ENCODE measurements around the gene NXN.
A peak's percentile ranks its signal among the peaks of the same experiment; 100 is the strongest.

NXN gene

DNA sequence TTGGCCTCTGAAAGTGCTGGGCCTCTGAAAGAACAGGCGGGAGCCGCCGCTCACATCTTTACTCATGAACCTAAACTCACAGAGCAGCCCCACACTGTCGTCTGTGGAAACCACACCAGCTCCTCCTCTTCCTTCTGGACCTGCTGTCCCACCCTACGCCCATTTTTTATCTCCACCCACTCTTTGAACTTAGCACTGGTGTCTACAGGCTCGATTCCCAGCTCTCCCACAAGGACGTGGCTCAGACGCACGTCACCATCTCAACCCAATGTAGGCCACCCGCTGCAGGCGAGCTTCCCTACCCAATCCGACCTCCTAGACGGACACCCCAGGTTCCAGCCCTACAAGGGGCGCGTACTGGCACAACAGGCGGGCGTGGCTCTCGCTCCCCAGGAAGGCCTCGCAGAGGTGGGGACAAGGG is 62.2 kb downstream of the NXN start:
- TF ChIP-seq, protein P1, sequence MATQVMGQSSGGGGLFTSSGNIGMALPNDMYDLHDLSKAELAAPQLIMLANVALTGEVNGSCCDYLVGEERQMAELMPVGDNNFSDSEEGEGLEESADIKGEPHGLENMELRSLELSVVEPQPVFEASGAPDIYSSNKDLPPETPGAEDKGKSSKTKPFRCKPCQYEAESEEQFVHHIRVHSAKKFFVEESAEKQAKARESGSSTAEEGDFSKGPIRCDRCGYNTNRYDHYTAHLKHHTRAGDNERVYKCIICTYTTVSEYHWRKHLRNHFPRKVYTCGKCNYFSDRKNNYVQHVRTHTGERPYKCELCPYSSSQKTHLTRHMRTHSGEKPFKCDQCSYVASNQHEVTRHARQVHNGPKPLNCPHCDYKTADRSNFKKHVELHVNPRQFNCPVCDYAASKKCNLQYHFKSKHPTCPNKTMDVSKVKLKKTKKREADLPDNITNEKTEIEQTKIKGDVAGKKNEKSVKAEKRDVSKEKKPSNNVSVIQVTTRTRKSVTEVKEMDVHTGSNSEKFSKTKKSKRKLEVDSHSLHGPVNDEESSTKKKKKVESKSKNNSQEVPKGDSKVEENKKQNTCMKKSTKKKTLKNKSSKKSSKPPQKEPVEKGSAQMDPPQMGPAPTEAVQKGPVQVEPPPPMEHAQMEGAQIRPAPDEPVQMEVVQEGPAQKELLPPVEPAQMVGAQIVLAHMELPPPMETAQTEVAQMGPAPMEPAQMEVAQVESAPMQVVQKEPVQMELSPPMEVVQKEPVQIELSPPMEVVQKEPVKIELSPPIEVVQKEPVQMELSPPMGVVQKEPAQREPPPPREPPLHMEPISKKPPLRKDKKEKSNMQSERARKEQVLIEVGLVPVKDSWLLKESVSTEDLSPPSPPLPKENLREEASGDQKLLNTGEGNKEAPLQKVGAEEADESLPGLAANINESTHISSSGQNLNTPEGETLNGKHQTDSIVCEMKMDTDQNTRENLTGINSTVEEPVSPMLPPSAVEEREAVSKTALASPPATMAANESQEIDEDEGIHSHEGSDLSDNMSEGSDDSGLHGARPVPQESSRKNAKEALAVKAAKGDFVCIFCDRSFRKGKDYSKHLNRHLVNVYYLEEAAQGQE (IDR thresholded peaks at IDR 0.05; ENCODE audit: insufficient replicate concordance, low read depth) = no peak
- TF ChIP-seq POLR2AphosphoS5 (IDR thresholded peaks at IDR 0.05; ENCODE audit: low read depth) (no peak), SPI1 (IDR thresholded peaks at IDR 0.05; ENCODE audit: borderline replicate concordance, low read depth) (no peak), GABPA (IDR thresholded peaks at IDR 0.05; ENCODE audit: low read depth) (no peak)
- TF ChIP-seq, protein P2, sequence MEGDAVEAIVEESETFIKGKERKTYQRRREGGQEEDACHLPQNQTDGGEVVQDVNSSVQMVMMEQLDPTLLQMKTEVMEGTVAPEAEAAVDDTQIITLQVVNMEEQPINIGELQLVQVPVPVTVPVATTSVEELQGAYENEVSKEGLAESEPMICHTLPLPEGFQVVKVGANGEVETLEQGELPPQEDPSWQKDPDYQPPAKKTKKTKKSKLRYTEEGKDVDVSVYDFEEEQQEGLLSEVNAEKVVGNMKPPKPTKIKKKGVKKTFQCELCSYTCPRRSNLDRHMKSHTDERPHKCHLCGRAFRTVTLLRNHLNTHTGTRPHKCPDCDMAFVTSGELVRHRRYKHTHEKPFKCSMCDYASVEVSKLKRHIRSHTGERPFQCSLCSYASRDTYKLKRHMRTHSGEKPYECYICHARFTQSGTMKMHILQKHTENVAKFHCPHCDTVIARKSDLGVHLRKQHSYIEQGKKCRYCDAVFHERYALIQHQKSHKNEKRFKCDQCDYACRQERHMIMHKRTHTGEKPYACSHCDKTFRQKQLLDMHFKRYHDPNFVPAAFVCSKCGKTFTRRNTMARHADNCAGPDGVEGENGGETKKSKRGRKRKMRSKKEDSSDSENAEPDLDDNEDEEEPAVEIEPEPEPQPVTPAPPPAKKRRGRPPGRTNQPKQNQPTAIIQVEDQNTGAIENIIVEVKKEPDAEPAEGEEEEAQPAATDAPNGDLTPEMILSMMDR (IDR thresholded peaks at IDR 0.05; ENCODE audit: insufficient read depth, low read length) = no peak
- Histone ChIP-seq H3K27ac (replicated peaks) (no peak overlapping the region), H3K27me3 (ENCODE audit: insufficient read depth, poor library complexity, severe bottlenecking) (no peaks in the 10 kb centered on the region), H3K4me3 (replicated peaks; ENCODE audit: insufficient read depth, low read length) (no peak overlapping the region)
- no peak for DNase-seq (ENCODE audit: low read depth in 1 of 2, low spot score in 1 of 2)

DNA sequence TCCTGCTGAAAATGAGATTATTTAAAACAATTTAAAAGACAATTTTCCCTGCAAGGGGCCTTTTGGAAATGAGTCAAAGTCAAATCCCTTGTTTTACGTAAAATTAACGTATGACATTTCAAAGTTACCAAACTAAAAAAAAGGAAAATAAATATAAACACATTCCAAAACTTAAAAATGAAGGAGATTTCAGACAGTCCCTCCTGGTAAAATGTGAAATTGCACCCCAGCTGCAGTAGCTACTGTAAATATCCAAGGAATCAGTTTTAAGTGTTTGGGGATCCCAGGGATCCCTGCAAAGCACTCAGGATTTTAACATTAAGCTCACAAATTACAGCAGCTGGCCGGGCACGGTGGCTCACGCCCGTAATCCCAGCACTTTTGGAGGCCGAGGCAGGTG is 63.3 kb downstream of the NXN start:
- TF ChIP-seq, protein P2 (IDR thresholded peaks at IDR 0.05; ENCODE audit: insufficient read depth, low read length) = no peak
- TF ChIP-seq POLR2AphosphoS5 (IDR thresholded peaks at IDR 0.05; ENCODE audit: low read depth) = no peak
- no peak for TF ChIP-seq SPI1 (IDR thresholded peaks at IDR 0.05; ENCODE audit: borderline replicate concordance, low read depth)
- TF ChIP-seq, protein P1 (IDR thresholded peaks at IDR 0.05; ENCODE audit: insufficient replicate concordance, low read depth) = no peak
- no peak for TF ChIP-seq GABPA (IDR thresholded peaks at IDR 0.05; ENCODE audit: low read depth)
- Histone ChIP-seq H3K27me3 (ENCODE audit: insufficient read depth, poor library complexity, severe bottlenecking) (no peaks in the 10 kb centered on the region), H3K27ac (replicated peaks) (peak overlapping the region; percentile 71), H3K4me3 (replicated peaks; ENCODE audit: insufficient read depth, low read length) (no peak overlapping the region)
- DNase-seq (ENCODE audit: low read depth in 1 of 2, low spot score in 1 of 2) = no peak

DNA sequence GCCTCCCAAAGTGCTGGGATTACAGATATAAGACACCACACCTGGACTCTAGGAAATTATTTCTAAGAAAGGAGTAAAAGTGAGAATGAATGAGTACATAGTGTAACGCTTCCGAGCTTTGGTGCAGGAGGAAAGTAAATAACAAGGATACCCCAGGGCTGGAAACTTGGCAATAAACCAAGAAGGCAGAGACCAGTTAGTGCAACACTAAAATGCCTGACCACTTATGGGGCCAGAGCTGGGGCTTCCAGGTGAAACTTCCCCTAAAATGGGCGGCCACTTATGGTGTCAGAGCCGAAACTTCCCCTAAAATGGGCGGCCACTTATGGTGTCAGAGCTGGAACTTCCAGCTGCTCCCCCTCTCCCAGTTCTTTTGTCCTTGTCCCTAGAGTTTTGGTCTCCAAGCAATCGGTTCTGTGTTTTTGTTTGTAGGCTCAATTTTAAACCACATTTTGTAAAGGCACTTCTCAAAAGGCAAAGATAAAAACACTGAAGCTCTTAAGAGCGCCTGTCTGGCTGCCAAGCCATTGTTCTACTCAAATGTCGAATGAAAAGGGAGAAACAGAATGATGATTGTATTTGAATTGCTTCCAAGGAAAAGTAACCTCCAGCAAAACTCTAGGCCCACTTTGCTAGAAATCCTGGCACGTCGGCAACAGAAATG is 63.9 kb downstream of the NXN start:
- H3K4me3 ChIP-seq (replicated peaks; ENCODE audit: insufficient read depth, low read length) = no peak overlapping the region

More for the DNA sequence above, 63.9 kb downstream of the NXN start:
- TF ChIP-seq, protein P1 (IDR thresholded peaks at IDR 0.05; ENCODE audit: insufficient replicate concordance, low read depth) = no peak
- peak; percentile 47; the same call in 1 of the 2 replicates for TF ChIP-seq GABPA (IDR thresholded peaks at IDR 0.05; ENCODE audit: low read depth)
- H3K27ac ChIP-seq (replicated peaks) = peak overlapping the region; percentile 71
- no peaks in the 10 kb centered on the region for H3K27me3 ChIP-seq (ENCODE audit: insufficient read depth, poor library complexity, severe bottlenecking)
- peak in 1 of 2 experiments; percentile 83 for DNase-seq (ENCODE audit: low read depth in 1 of 2, low spot score in 1 of 2)

Data from HL-60 (cell line).